ENCODE data around the gene ACSL3. TPM values are rescaled to one million over a fixed set of nuclear protein-coding genes. Genes with fewer than 3 reads are reported as not detected.
"Not testable (repeated sequence)": the region's sequence is repeated elsewhere in the genome, so short reads cannot be mapped to it uniquely, and the experiment has no call there.

ACSL3 gene
- total RNA-seq, 2 experiments from 2014 or later: 64.0 to 66.2 TPM

GRCh38 chr2:222865301-222865700, 4.5 kb downstream of the ACSL3 start:
- no peaks in the 10 kb centered on the region for H3K9me3 Mint-ChIP-seq
- peaks cover 21% of the 10 kb centered on the region for H3K4me1 Mint-ChIP-seq
- no peaks in the 10 kb centered on the region for H3K36me3 Mint-ChIP-seq
- no peak for DNase-seq
- H3K27ac Mint-ChIP-seq: no peak overlapping the region
- no peaks in the 10 kb centered on the region for H3K27me3 Mint-ChIP-seq
- no peak overlapping the region for H3K4me3 Mint-ChIP-seq

GRCh38 chr2:222866358-222866960, 5.6 kb downstream of the ACSL3 start:
- H3K27ac Mint-ChIP-seq: no peak overlapping the region
- no peaks in the 10 kb centered on the region for H3K36me3 Mint-ChIP-seq
- no peak overlapping the region for H3K4me3 Mint-ChIP-seq
- no peaks in the 10 kb centered on the region for H3K27me3 Mint-ChIP-seq
- H3K9me3 Mint-ChIP-seq: no peaks in the 10 kb centered on the region
- no peak for DNase-seq
- peaks cover 21% of the 10 kb centered on the region for H3K4me1 Mint-ChIP-seq

- not testable (repeated sequence) for H3K27me3 Mint-ChIP-seq, H3K4me3 Mint-ChIP-seq, H3K9me3 Mint-ChIP-seq, H3K27ac Mint-ChIP-seq, DNase-seq, H3K36me3 Mint-ChIP-seq
- peaks cover 26% of the 10 kb centered on the region for H3K4me1 Mint-ChIP-seq
Measured at GRCh38 chr2:222868560-222869251, 7.9 kb downstream of the ACSL3 start.

GRCh38 chr2:222869252-222869560, 8.4 kb downstream of the ACSL3 start:
- Mint-ChIP-seq H3K36me3 (no peaks in the 10 kb centered on the region), H3K27me3 (no peaks in the 10 kb centered on the region)

GRCh38 chr2:222871291-222871690, 10.5 kb downstream of the ACSL3 start:
- DNase-seq: no peak
- Mint-ChIP-seq H3K27me3 (no peaks in the 10 kb centered on the region), H3K4me1 (peaks cover 13% of the 10 kb centered on the region), H3K9me3 (no peaks in the 10 kb centered on the region), H3K36me3 (no peaks in the 10 kb centered on the region), H3K27ac (no peak overlapping the region), H3K4me3 (no peak overlapping the region)

More at GRCh38 chr2:222869252-222869560, 8.4 kb downstream of the ACSL3 start:
- no peak for DNase-seq
- Mint-ChIP-seq H3K27ac (no peak overlapping the region), H3K4me3 (no peak overlapping the region), H3K9me3 (no peaks in the 10 kb centered on the region), H3K4me1 (peaks cover 26% of the 10 kb centered on the region)

- H3K9me3 Mint-ChIP-seq: no peaks in the 10 kb centered on the region
- H3K27ac Mint-ChIP-seq: no peak overlapping the region
- peaks cover 15% of the 10 kb centered on the region for H3K4me1 Mint-ChIP-seq
- no peaks in the 10 kb centered on the region for H3K36me3 Mint-ChIP-seq
- H3K27me3 Mint-ChIP-seq: no peaks in the 10 kb centered on the region
- no peak for DNase-seq
- no peak overlapping the region for H3K4me3 Mint-ChIP-seq
Measured at GRCh38 chr2:222872551-222872950, 11.7 kb downstream of the ACSL3 start.

- H3K27ac Mint-ChIP-seq: no peak overlapping the region
- H3K9me3 Mint-ChIP-seq: no peaks in the 10 kb centered on the region
- peaks cover 26% of the 10 kb centered on the region for H3K4me1 Mint-ChIP-seq
- H3K27me3 Mint-ChIP-seq: no peaks in the 10 kb centered on the region
- no peak overlapping the region for H3K4me3 Mint-ChIP-seq
- no peak for DNase-seq
- no peaks in the 10 kb centered on the region for H3K36me3 Mint-ChIP-seq
Measured at GRCh38 chr2:222875482-222875881, 14.6 kb downstream of the ACSL3 start.

- peaks cover 29% of the 10 kb centered on the region for H3K4me1 Mint-ChIP-seq
- H3K9me3 Mint-ChIP-seq: no peaks in the 10 kb centered on the region
- no peaks in the 10 kb centered on the region for H3K27me3 Mint-ChIP-seq
Measured at GRCh38 chr2:222876947-222877346, 16.1 kb downstream of the ACSL3 start.

GRCh38 chr2:222877556-222878300, 16.9 kb downstream of the ACSL3 start:
- Mint-ChIP-seq H3K27ac (no peak overlapping the region), H3K4me3 (no peak overlapping the region), H3K9me3 (no peaks in the 10 kb centered on the region), H3K36me3 (no peaks in the 10 kb centered on the region), H3K4me1 (peaks cover 27% of the 10 kb centered on the region), H3K27me3 (no peaks in the 10 kb centered on the region)
- no peak for DNase-seq

More at GRCh38 chr2:222876947-222877346, 16.1 kb downstream of the ACSL3 start:
- no peak overlapping the region for H3K27ac Mint-ChIP-seq
- H3K4me3 Mint-ChIP-seq: no peak overlapping the region
- H3K36me3 Mint-ChIP-seq: no peaks in the 10 kb centered on the region
- no peak for DNase-seq

- no peak for DNase-seq
- peaks cover 29% of the 10 kb centered on the region for H3K4me1 Mint-ChIP-seq
- no peaks in the 10 kb centered on the region for H3K27me3 Mint-ChIP-seq
- no peak overlapping the region for H3K4me3 Mint-ChIP-seq
- H3K9me3 Mint-ChIP-seq: no peaks in the 10 kb centered on the region
- no peaks in the 10 kb centered on the region for H3K36me3 Mint-ChIP-seq
- H3K27ac Mint-ChIP-seq: no peak overlapping the region
Measured at GRCh38 chr2:222878301-222878876, 17.6 kb downstream of the ACSL3 start.

- H3K27ac Mint-ChIP-seq: no peak overlapping the region
- H3K36me3 Mint-ChIP-seq: no peaks in the 10 kb centered on the region
- no peak for DNase-seq
- H3K4me1 Mint-ChIP-seq: peaks cover 35% of the 10 kb centered on the region
- no peak overlapping the region for H3K4me3 Mint-ChIP-seq
- H3K27me3 Mint-ChIP-seq: no peaks in the 10 kb centered on the region
- H3K9me3 Mint-ChIP-seq: no peaks in the 10 kb centered on the region
Measured at GRCh38 chr2:222878877-222879603, 18.2 kb downstream of the ACSL3 start.

GRCh38 chr2:222879604-222879933, 18.7 kb downstream of the ACSL3 start:
- no peak overlapping the region for H3K27ac Mint-ChIP-seq
- no peak for DNase-seq
- H3K27me3 Mint-ChIP-seq: no peaks in the 10 kb centered on the region
- H3K36me3 Mint-ChIP-seq: no peaks in the 10 kb centered on the region
- H3K4me1 Mint-ChIP-seq: peaks cover 38% of the 10 kb centered on the region
- no peaks in the 10 kb centered on the region for H3K9me3 Mint-ChIP-seq
- H3K4me3 Mint-ChIP-seq: no peak overlapping the region

- H3K27ac Mint-ChIP-seq: no peak overlapping the region
- DNase-seq: no peak
- no peaks in the 10 kb centered on the region for H3K9me3 Mint-ChIP-seq
- no peaks in the 10 kb centered on the region for H3K36me3 Mint-ChIP-seq
- H3K4me3 Mint-ChIP-seq: no peak overlapping the region
- H3K27me3 Mint-ChIP-seq: no peaks in the 10 kb centered on the region
- peaks cover 31% of the 10 kb centered on the region for H3K4me1 Mint-ChIP-seq
Measured at GRCh38 chr2:222882484-222882928, 21.7 kb downstream of the ACSL3 start.

- Mint-ChIP-seq H3K27me3 (no peaks in the 10 kb centered on the region), H3K4me3 (no peak overlapping the region), H3K36me3 (no peaks in the 10 kb centered on the region), H3K9me3 (no peaks in the 10 kb centered on the region), H3K4me1 (peaks cover 27% of the 10 kb centered on the region), H3K27ac (no peak overlapping the region)
- no peak for DNase-seq
Measured at GRCh38 chr2:222883420-222883819, 22.6 kb downstream of the ACSL3 start.
